Psoas muscle (tissue), 8 donors: ENCODE data around the gene DYNLT1. TPM values are rescaled to one million over a fixed set of nuclear protein-coding genes. Genes with fewer than 3 reads are reported as not detected.
"Not testable (repeated sequence)": the region's sequence is repeated elsewhere in the genome, so short reads cannot be mapped to it uniquely, and the experiment has no call there.

ENCODE experiments used
- ATAC-seq, 4 donors: fragments of 200-7000 bp; cut with Tn5 transposase; one replicate each; pipeline ENCODE4 v1.9.1; 2020; ENCODE audit warnings: moderate library complexity in 3 of 4, mild to moderate bottlenecking in 2 of 4
- DNase-seq, 2 donors: peaks; one replicate each; pipeline ENCODE4 v3.0.0-alpha.2; 2020
- H3K27ac ChIP-seq: fragments of 200-600 bp; one replicate; pipeline ENCODE4 v1.8.0; 2022
- H3K27me3 ChIP-seq, 3 donors: fragments of 200-600 bp in 1 of 3; one replicate each; pipeline versions ENCODE4 v1.6.1 to v1.8.0; 2013 to 2022; ENCODE audit warnings: low read length in 2 of 3, mild to moderate bottlenecking in 2 of 3, moderate library complexity in 1 of 3; ENCODE audit not compliant: insufficient read depth in 3 of 3
- H3K36me3 ChIP-seq, 2 donors: fragments of 200-600 bp in 1 of 2; one replicate each; pipeline versions ENCODE4 v1.6.1 to v1.8.0; 2013 to 2022; ENCODE audit warnings: low read depth in 1 of 2, mild to moderate bottlenecking in 1 of 2, moderate library complexity in 1 of 2; ENCODE audit not compliant: insufficient read depth in 1 of 2
- H3K4me1 ChIP-seq: fragments of 200-600 bp; one replicate; pipeline ENCODE4 v1.8.0; 2022
- H3K4me3 ChIP-seq: fragments of 200-600 bp; one replicate; pipeline ENCODE4 v1.8.0; 2022; ENCODE audit warnings: mild to moderate bottlenecking
- H3K9me3 ChIP-seq: fragments of 200-600 bp; one replicate; pipeline ENCODE4 v1.8.0; 2022
- CTCF ChIP-seq: fragments of 200-600 bp; IDR thresholded peaks from one replicate; pipeline ENCODE4 v1.8.0; 2022; ENCODE audit warnings: antibody characterized with exemption
- WGBS, 3 donors: extraction: QIAGEN DNeasy Blood & Tissue Kit; methylation state at CpG; one replicate each; pipeline versions ENCODE4 v1.1.6 to v1.1.7; 2013; 5-methylcytosine and 5-hydroxymethylcytosine counted together
- intact Hi-C, 2 donors: fragments of 100-400 bp; cut with DNase I; formaldehyde crosslinking; loops; one replicate each; pipeline versions ENCODE4 v1.11.0 to v1.14.2; 2022
- polyA plus RNA-seq, 3 donors: library from polyadenylated mRNA; stranded (reverse); fragments of 200-250 nt; gene quantifications; one replicate each; pipeline ENCODE4 v1.2.3, GENCODE V29; 2013
- total RNA-seq, 4 donors: library from RNA; stranded (reverse); fragmentation: NEBNext Ultra II Directional in 2 of 4; extraction: Animal tissue kit (Norgen Biotek cat#: 25700) in 2 of 4; gene quantifications; one replicate each; pipeline versions ENCODE4 v1.2.1 to v1.2.4, GENCODE V29; 2021 to 2023
- donor health status: healthy with polysubstance abuse.
- donor health status: DM: no; HTN: no; CAD: no; lungs with moderate emphysema.
- donor health status: Bipolar disorder and iron deficiency.
- donor health status: healthy.
- donor health status: DM: yes; HTN: yes; CAD: no.
- donor health status: DM: no; HTN: no; CAD: no.
- donor health status: DM: no; HTN: no; CAD: no.
- donor health status: DM: yes; HTN: yes; CAD: no.

The DYNLT1 gene
- total and polyA plus RNA-seq, 7 donors, result 112 to 202 (median 146) TPM

GRCh38 chr6:158654498-158654897 lies 10.0 kb upstream of the DYNLT1 start:
- intact Hi-C loops, result no loop called here
- 27 to 40% (median 30%) methylated on average over 6 of the region's 6 CpGs for WGBS, 3 donors
- peak; percentile 93 to 97 (median 96) for ATAC-seq

DNA sequence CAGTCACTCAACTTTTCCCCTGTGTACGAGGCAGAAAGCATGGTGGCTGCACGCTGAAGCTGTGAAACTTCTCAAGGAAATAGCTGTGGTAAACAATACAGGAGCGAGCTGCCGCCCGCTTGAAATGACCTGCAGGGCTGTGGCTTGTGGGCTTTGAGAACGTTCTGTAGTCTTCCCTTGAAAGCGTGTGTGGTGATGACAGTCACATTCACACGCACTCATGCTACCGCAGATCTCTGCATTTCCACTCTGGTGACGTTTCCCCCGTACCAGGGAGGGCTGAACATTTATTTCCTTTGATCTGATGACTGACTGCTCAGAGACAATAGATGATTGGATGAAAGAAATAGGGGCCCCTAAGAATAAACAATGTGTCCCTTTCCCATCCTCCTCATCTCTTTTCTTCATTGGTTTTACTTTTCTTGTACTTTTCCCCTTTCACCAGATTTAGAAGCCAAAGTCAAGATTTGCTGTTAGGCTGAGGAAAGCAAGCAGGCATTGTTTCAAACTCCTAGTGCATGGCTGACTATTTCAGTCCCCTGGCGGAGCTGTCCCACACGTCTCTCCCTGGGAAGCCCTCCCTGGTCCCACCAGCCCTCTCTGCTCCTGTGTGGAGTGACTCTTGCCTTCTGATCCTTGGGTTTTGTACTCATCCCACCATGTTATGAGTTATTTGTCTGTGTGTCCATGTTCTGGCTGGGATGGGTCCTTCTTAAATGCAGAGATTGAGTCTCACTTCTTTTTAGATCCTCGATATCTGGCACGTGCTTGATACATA lies 9.2 kb upstream of the DYNLT1 start:
- 77 to 87% (median 78%) methylated on average over 15 of the region's 15 CpGs for WGBS, 3 donors
- intact Hi-C loops, result no loop called here
- Histone ChIP-seq H3K9me3 (no peaks in the 10 kb centered on the region), H3K27me3 (no peaks in the 10 kb centered on the region), H3K36me3 (no peaks in the 10 kb centered on the region), H3K4me3 (no peak overlapping the region), H3K27ac (peak overlapping the region; percentile 85), H3K4me1 (peaks cover 26% of the 10 kb centered on the region)
- TF ChIP-seq CTCF, result no peak
- ATAC-seq (no peak), DNase-seq (no peak)

More at GRCh38 chr6:158654498-158654897, 10.0 kb upstream of the DYNLT1 start:
- H3K27ac ChIP-seq, result peak overlapping the region; percentile 85
- H3K4me3 ChIP-seq, result peak overlapping the region; percentile 29
- H3K27me3 ChIP-seq, result no peaks in the 10 kb centered on the region
- DNase-seq, result peak; percentile 85 to 91
- H3K4me1 ChIP-seq, result peaks cover 20% of the 10 kb centered on the region
- no peaks in the 10 kb centered on the region for H3K36me3 ChIP-seq
- H3K9me3 ChIP-seq, result no peaks in the 10 kb centered on the region
- no peak for TF ChIP-seq CTCF

GRCh38 chr6:158651981-158652737 lies 7.6 kb upstream of the DYNLT1 start:
- H3K36me3 ChIP-seq, H3K9me3 ChIP-seq, H3K4me3 ChIP-seq, H3K27ac ChIP-seq, intact Hi-C loops, ATAC-seq, DNase-seq, H3K27me3 ChIP-seq: not testable (repeated sequence)
- 85 to 97% (median 90%) methylated on average over 17 of the region's 17 CpGs for WGBS, 3 donors
- H3K4me1 ChIP-seq, result peaks cover 26% of the 10 kb centered on the region

DNA sequence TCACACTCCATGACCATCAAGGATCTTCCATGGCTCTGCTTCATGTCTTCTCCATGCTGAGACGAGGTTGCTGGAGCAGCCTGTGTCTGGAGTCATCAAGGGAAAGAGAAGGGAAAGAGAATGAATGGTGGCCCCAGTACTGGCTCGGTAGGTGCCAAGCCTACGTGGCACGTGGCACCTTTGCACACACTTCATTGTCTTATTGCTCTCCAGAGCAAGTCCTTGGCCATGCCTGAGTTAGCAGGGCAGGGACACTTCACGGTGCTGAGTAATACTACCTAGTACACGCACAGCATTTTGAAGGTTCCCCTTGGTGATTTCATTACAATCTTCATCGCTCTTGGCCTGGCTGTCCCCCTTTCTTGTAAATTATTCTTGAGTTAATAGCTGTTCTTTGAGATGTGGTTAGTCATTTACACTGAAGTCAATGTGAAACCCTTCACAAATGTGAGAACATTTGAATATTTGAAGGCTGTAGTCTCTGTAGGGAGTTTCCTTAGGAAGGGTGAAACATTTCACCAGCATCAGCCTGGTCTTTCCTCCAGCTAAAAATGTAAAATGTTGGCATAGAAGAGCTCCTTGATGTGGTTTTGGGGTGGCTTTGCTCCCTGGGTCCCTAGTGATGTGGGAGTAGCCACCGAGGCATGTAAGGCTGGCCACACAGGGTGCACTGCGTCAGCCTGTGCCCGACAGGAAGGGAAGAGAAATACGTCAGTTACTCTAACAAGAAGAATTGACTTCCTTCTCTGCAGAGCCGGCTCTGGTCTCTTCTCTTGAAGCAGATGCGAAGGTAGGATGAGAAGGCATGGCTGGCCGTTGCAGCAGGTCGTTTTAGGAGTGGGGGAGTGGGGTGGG lies 5.0 kb upstream of the DYNLT1 start, which contains the start of gene SYTL3:
SYTL3 (plus strand) TSS at position 766 of the 855 bp plus-strand sequence. CDS start 13,215 bp downstream, outside the sequence.
- TF ChIP-seq CTCF, result no peak
- WGBS, 3 donors, result 65 to 71% (median 66%) methylated on average over 15 of the region's 15 CpGs
- no peak within 1 kb of the TSS for H3K4me3 ChIP-seq
- no peaks in the 10 kb centered on the region for H3K9me3 ChIP-seq
- no peaks in the 10 kb centered on the region for H3K36me3 ChIP-seq
- H3K4me1 ChIP-seq, result peaks cover 15% of the 10 kb centered on the region
- peak within 1 kb of the TSS; percentile 82 for H3K27ac ChIP-seq
- no peaks in the 10 kb centered on the region for H3K27me3 ChIP-seq
- ATAC-seq (no peak), DNase-seq (peak in 1 of 2 donors; percentile 66)
- intact Hi-C loops, result no loop called here
